Pancreas (tissue), 10 donors: Measurements from ENCODE around the gene S100A14. TPM values are rescaled to one million over a fixed set of nuclear protein-coding genes. Genes with fewer than 3 reads are reported as not detected.

Experiments used
- ATAC-seq, 4 donors: fragments of 200-7000 bp; cut with Tn5 transposase; one replicate each; pipeline versions ENCODE4 v1.8.0 to v1.9.1; 2020; ENCODE audit warnings: mild to moderate bottlenecking in 4 of 4, moderate library complexity in 4 of 4
- DNase-seq, 6 donors: peaks; one replicate each; pipeline ENCODE4 v3.0.0-alpha.2; 2020
- FAIRE-seq: peaks from 2 replicates; lab custom pipeline; 2012; peaks lifted over from hg19 to GRCh38; lab: Jason Lieb, UNC
- H3K27ac ChIP-seq, 4 donors: fragments of 200-600 bp; sonication (generic); 1 replicate in 3 of 4; 2 replicates in 1 of 4; pipeline versions ENCODE4 v1.5.0 to v1.8.0; 2020
- H3K27me3 ChIP-seq, 4 donors: fragments of 200-600 bp; one replicate each; pipeline ENCODE4 v1.8.0; 2021
- H3K36me3 ChIP-seq, 3 donors: fragments of 200-600 bp; sonication (generic) in 1 of 3; one replicate each; pipeline versions ENCODE4 v1.5.0 to v1.8.0; 2020 to 2021
- H3K4me1 ChIP-seq, 3 donors: fragments of 200-600 bp; one replicate each; pipeline ENCODE4 v1.8.0; 2021
- H3K4me3 ChIP-seq, 4 donors: fragments of 200-600 bp; sonication (generic) in 2 of 4; one replicate each; pipeline versions ENCODE4 v1.5.0 to v1.8.0; 2020 to 2021
- H3K9me3 ChIP-seq, 4 donors: fragments of 200-600 bp; one replicate each; pipeline ENCODE4 v1.8.0; 2021
- CTCF ChIP-seq, 4 donors: fragments of 200-600 bp; sonication (generic) in 3 of 4; IDR thresholded peaks; one replicate each; pipeline versions ENCODE4 v1.5.0 to v1.8.0; 2021; ENCODE audit warnings: antibody characterized with exemption in 4 of 4
- WGBS, 2 donors: extraction: QIAGEN DNeasy Blood & Tissue Kit; methylation state at CpG; one replicate each; pipeline ENCODE4 v1.1.7; 2013; 5-methylcytosine and 5-hydroxymethylcytosine counted together
- intact Hi-C, 3 donors: fragments of 100-400 bp; cut with DNase I; formaldehyde crosslinking; loops; one replicate each; pipeline versions ENCODE4 v1.11.1 to v1.14.2; 2022
- polyA plus RNA-seq, 2 donors: library from polyadenylated mRNA; stranded (reverse); fragments of 200-250 nt; gene quantifications; one replicate each; pipeline ENCODE4 v1.2.3, GENCODE V29; 2013
- total RNA-seq, 6 donors: library from RNA; stranded (reverse); fragmentation: NEBNext Ultra II Directional in 4 of 6; extraction: Animal tissue kit (Norgen Biotek cat#: 25700) in 4 of 6; gene quantifications; one replicate each; pipeline versions ENCODE4 v1.2.1 to v1.2.4, GENCODE V29; 2021 to 2023
- donor health status: healthy with polysubstance abuse.
- donor health status: DM: no; HTN: no; CAD: no; lungs with moderate emphysema.
- donor health status: DM: no; HTN: no; CAD: no.
- donor health status: control.
- donor health status: control.
- donor health status: Bipolar disorder and iron deficiency.
- donor health status: DM: yes; HTN: yes; CAD: no.
- donor health status: DM: no; HTN: no; CAD: no.
- donor health status: DM: no; HTN: no; CAD: no.
- donor health status: DM: yes; HTN: yes; CAD: no.

S100A14 gene
- total and polyA plus RNA-seq, 8 donors, result 3.6 to 23.7 (median 13.0) TPM

GRCh38 chr1:153608089-153608682, 7.9 kb downstream of the S100A14 start:
- Histone ChIP-seq H3K9me3 (no peaks in the 10 kb centered on the region), H3K27me3 (no peaks in the 10 kb centered on the region), H3K36me3 (peaks cover 0 to 11% (median 0%) of the 10 kb centered on the region in 3 donors), H3K4me3 (peak overlapping the region in 1 of 4 donors; percentile 18), H3K27ac (peak overlapping the region in 2 of 4 donors; percentile 46 to 73), H3K4me1 (no peaks in the 10 kb centered on the region)
- no peak for TF ChIP-seq CTCF (IDR thresholded peaks at IDR 0.05)
- FAIRE-seq (no peak), DNase-seq (no peak), ATAC-seq (no peak)
- intact Hi-C loops, result no loop called here
- WGBS, 2 donors, result 80 to 87% methylated on average over 7 of the region's 7 CpGs

- Histone ChIP-seq H3K27me3 (no peaks in the 10 kb centered on the region), H3K36me3 (peaks cover 0 to 11% (median 0%) of the 10 kb centered on the region in 3 donors), H3K4me3 (no peak overlapping the region), H3K27ac (no peak overlapping the region), H3K4me1 (no peaks in the 10 kb centered on the region), H3K9me3 (no peaks in the 10 kb centered on the region)
- ATAC-seq (no peak), DNase-seq (no peak), FAIRE-seq (no peak)
- 92 to 98% methylated on average over 8 of the region's 8 CpGs for WGBS, 2 donors
- TF ChIP-seq CTCF (IDR thresholded peaks at IDR 0.05), result no peak
- intact Hi-C loops, result no loop called here
Observed at GRCh38 chr1:153607381-153607780, 8.7 kb downstream of the S100A14 start.

GRCh38 chr1:153606194-153606593, 9.9 kb downstream of the S100A14 start:
- 94 to 95% methylated on average over 11 of the region's 11 CpGs for WGBS, 2 donors
- no peak for FAIRE-seq
- TF ChIP-seq CTCF (IDR thresholded peaks at IDR 0.05), result no peak

DNA sequence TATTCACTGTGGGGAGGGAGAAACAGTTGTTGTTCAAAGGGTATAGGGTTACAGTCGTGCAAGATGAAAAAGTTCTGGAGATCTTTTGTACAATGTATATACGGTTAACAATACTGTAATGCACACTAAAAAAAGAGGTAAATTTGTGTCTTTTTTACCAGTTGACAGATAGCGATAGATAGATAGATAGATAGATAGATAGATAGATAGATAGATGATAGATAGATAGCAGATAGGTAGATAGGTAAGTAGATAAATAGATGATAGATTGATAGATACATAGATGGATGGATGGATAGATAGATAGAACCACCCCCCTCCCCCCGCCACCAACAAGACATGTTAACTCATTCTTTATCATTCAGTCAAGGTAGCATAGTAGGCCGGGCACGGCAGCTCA, 13.4 kb downstream of the S100A14 start:
- Histone ChIP-seq H3K27me3 (no peaks in the 10 kb centered on the region), H3K36me3 (peaks cover 0 to 11% (median 0%) of the 10 kb centered on the region in 3 donors), H3K27ac (no peak overlapping the region), H3K4me3 (no peak overlapping the region), H3K4me1 (no peaks in the 10 kb centered on the region), H3K9me3 (no peaks in the 10 kb centered on the region)
- no peak for TF ChIP-seq CTCF (IDR thresholded peaks at IDR 0.05)
- FAIRE-seq (no peak), DNase-seq (no peak), ATAC-seq (no peak)
- WGBS, 2 donors, result 90 to 94% methylated on average over 6 of the region's 6 CpGs
- intact Hi-C loops, result no loop called here

More at GRCh38 chr1:153606194-153606593, 9.9 kb downstream of the S100A14 start:
- DNase-seq (no peak), ATAC-seq (no peak)
- no peaks in the 10 kb centered on the region for H3K4me1 ChIP-seq
- no peak overlapping the region for H3K4me3 ChIP-seq
- H3K36me3 ChIP-seq, result peaks cover 0 to 11% (median 0%) of the 10 kb centered on the region in 3 donors
- intact Hi-C loops, result no loop called here
- H3K27me3 ChIP-seq, result no peaks in the 10 kb centered on the region
- no peak overlapping the region for H3K27ac ChIP-seq
- no peaks in the 10 kb centered on the region for H3K9me3 ChIP-seq

DNA sequence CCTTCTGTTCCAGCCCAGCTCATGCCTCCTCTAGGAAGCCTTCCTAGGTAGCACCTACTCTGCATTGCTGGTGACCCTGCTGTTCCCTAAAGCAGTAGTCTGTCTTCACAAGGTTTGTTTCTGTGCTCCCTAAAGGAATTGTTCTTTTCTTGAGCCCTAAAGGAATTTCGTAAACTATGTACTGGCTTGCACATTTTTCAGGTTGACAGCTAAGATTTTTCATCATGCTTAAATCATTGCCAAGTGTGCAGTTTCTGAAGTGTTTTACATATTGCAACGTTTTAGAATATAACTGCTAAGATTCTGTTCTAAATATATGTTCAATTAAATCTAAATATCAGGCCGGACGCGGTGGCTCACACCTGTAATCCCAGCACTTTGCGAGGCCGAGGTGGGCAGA, 16.3 kb downstream of the S100A14 start:
- Histone ChIP-seq H3K4me3 (no peak overlapping the region), H3K27ac (no peak overlapping the region), H3K4me1 (no peaks in the 10 kb centered on the region), H3K27me3 (no peaks in the 10 kb centered on the region), H3K9me3 (no peaks in the 10 kb centered on the region), H3K36me3 (no peaks in the 10 kb centered on the region)
- WGBS, 2 donors, result 88 to 89% methylated on average over 7 of the region's 7 CpGs
- DNase-seq, result no peak
- ATAC-seq, result no peak
- intact Hi-C loops, result no loop called here
- TF ChIP-seq CTCF (IDR thresholded peaks at IDR 0.05), result no peak
- FAIRE-seq, result no peak
